Measurements from ENCODE around the gene ADGRG1.
"Not testable (repeated sequence)": the region's sequence is repeated elsewhere in the genome, so short reads cannot be mapped to it uniquely, and the experiment has no call there.

The ADGRG1 gene

GRCh38 chr16:57704011-57704904 is 75.8 kb downstream of the ADGRG1 start:
- DNase-seq, result no peak

DNA sequence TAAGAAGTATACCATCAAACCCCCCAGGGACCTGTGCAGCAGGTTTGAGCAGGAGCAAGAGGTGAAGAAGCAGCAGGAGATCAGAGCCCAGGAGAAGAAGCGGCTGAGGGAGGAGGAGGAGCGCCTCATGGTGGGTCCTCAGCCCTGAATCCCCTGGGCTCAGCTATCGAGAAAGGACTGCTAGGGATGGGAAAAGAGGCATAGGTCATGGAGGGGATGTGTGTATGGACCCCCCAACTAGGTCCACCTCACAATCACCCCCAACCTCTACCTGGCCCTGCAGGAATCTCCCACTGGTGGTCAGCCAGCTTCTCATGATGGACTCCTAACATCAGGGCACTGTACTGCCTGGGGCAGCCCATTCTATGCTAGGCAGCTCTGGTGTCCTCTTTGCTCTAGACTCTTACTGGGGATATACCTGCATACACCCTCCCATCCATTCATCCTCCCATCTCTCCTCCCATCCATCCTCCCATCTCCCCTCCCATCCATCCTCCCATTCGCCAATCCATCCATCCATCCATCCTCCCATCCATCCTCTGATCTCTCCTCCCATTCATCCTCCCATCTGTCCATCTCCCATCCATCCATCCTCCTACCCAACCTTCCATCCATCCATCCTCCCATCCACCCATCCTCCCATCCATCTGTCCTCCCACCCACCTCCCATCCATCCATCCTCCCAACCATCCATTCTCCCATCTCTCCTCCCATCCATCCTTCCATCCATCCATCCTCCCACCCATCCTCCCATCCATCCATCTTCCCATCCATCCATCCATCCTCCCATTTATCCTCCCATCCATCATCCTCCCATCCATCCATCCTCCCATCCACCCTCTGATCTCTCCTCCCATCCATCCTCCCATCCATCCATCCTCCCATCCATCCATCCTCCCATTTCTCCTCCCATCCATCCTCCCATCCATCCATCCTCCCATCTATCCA is 76.7 kb downstream of the ADGRG1 start:
- no peak for DNase-seq

DNA sequence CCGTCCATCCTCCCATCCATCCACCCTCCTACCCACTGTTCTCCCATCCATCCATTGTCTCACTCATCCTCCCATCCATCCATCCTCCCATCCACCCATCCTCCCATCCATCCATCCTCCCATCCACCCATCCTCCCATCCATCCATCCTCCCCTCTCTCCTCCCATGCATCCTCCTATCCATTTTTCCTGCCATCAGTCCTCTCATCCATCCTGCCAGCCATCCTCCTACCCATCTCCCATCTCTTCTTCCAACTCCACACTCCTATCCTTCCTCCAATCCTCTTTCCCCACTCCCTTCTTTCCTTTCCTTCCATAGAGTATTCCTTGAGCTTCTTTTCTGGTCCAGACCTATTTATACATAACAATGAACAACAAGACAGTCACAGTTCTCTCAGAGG is 78.3 kb downstream of the ADGRG1 start:
- DNase-seq, result no peak

DNA sequence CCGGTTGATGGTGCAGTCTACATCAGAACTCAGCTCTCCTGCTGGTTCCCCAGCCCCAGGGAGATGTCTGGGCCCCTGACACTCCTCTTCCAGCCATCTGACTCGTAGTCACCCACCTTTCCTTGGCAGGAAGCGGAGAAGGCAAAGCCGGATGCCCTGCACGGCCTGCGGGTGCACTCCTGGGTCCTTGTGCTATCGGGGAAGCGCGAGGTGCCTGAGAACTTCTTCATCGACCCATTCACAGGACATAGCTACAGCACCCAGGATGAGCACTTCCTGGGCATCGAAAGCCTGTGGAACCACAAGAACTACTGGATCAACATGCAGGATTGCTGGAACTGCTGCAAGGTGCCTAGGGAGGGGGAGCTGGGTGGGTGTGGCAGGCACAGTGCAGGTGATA is 78.9 kb downstream of the ADGRG1 start:
- no peak for DNase-seq

DNA sequence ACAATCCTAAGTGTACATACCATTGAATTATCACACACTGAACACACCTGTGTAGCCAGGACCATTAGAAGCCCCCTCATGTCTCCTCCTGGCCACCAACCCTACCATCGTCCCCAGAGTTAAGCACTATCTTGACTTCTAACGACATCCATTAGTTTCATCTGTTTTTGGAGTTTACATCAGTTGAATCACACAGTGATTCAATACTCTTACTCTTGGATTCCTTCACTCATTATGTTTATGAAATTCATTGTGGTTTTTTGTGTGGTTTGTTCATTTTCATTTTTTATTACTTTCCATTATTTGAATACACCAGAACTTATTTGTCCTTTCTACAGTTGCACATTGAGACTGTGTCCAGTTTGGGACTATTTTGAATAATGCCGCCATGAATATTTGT is 79.7 kb downstream of the ADGRG1 start:
- DNase-seq, result no peak

- DNase-seq, result no peak
These were observed 81.2 kb downstream of the ADGRG1 start for GRCh38 chr16:57709663-57710062.

DNA sequence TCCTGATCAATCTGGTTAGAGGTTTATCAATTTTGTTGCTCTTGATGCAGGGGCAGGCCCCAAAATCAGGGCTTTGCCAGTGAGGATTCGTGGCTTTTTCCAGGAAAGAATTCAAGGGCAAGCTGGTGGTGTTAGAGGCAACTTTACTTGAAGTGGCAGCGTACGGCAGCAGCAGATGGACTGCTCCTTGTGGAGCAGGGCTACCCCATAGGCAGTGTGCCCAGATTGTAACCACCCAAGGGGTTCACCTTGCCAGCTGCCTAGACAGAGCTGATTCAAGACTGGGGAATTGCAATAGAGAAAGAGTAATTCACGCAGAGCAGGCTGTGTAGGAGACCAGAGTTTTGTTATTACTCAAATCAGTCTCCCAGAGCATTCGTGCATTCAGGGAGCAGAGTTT is 82.9 kb downstream of the ADGRG1 start:
- no peak for DNase-seq

DNA sequence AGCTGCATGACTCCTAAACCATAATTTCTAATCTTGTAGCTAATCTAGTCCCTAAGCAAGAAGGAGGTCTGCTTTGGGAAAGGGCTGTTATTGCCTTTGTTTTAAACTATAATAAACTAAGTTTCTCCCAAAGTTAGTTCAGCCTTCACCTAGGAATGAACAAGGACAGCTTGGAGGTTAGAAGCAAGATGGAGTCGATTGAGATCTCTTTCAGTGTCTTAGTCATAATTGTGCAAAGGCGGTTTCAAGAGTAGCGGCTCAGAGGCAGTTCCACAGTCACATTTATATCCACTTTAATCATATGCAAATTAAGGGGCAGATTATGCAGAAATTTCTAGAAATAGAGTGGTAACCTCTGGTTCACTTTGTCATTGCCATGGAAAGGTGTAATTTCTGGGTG is 83.6 kb downstream of the ADGRG1 start:
- DNase-seq, result no peak

GRCh38 chr16:57712569-57712968 is 84.1 kb downstream of the ADGRG1 start:
- not testable (repeated sequence) for DNase-seq

- DNase-seq, result no peak
These were observed 85.2 kb downstream of the ADGRG1 start for GRCh38 chr16:57713596-57713995.

DNA sequence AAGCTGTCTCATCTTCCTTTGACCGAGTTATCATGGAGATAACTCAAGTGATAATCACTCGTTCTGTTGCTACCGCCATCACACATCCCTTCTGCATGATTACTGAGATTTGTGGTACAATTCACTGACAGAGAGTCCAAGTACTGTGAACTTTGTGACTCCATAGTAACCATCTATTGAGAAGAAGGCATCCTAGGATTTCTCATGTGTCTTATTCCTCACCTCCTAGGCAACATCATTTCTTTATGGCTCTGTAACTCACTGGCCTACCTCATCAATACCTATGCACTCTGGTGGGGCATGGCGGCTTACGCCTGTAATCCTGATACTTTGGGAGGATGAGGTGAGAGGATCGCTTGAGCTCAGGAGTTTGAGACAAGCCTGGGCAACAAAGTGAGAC is 85.6 kb downstream of the ADGRG1 start:
- DNase-seq, result no peak
